OCI-LY3 (cell line): Measurements from ENCODE around the gene SPOCK1.

ENCODE experiments used
- CTCF ChIP-seq: fragments of 200-600, 300-600 bp; sonication (generic); IDR thresholded peaks from 2 replicates; pipeline ENCODE4 v1.5.1; 2014; ENCODE audit warnings: antibody characterized with exemption, low read length, low read depth
- EZH2phosphoT487 ChIP-seq: fragments of 200-600 bp; shearing (Covaris generic); IDR thresholded peaks from 2 replicates; pipeline ENCODE4 v1.6.1; 2018; ENCODE audit warnings: antibody characterized with exemption, mixed run types, low read depth

GRCh38 chr5:137374110-137374714, 124.9 kb downstream of the SPOCK1 start:
- TF ChIP-seq CTCF (no peak), EZH2phosphoT487 (no peak)
